SK-N-SH (cell line): ENCODE results near the gene NME9. TPM values are rescaled to one million over a fixed set of nuclear protein-coding genes. Genes with fewer than 3 reads are reported as not detected.

Experiments used
- CTCF ChIA-PET: fragments of 300-600, 350-600 bp; formaldehyde crosslinking; extraction: SDS; loops from one replicate; lab custom pipeline; 2021; lab: Yijun Ruan, JAX
- POLR2A ChIA-PET: fragments of 350-600 bp; sonication (Branson Sonifier 250); formaldehyde crosslinking; extraction: SDS; loops from one replicate; lab custom pipeline; 2020; ENCODE audit warnings: antibody characterized with exemption, inconsistent platforms; lab: Yijun Ruan, JAX
- DNase-seq: peaks from one replicate; pipeline ENCODE4 v3.0.0; 2012
- H2AFZ ChIP-seq: fragments of 200-600 bp; sonication (generic); 2 replicates; pipeline ENCODE4 v1.8.1; 2016; ENCODE audit warnings: antibody characterized with exemption, mild to moderate bottlenecking, low read depth
- H3F3A ChIP-seq: fragments of 200-600 bp; sonication (generic); replicated peaks from 2 replicates; pipeline ENCODE3; 2016; ENCODE audit warnings: antibody characterized with exemption, mild to moderate bottlenecking; ENCODE audit not compliant: insufficient read depth
- H3K27ac ChIP-seq, 2 experiments: fragments of 200-500 bp in 1 of 2; fragments of 200-600 bp in 1 of 2; sonication (Bioruptor generic) in 1 of 2; sonication (generic), shearing (Covaris generic) in 1 of 2; 2 replicates each; pipeline versions ENCODE4 v1.5.1 to v1.6.1; 2014 to 2016; ENCODE audit warnings: low read depth in 2 of 2, inconsistent platforms in 1 of 2, low read length in 1 of 2, mild to moderate bottlenecking in 1 of 2, mixed read lengths in 1 of 2
- H3K27me3 ChIP-seq: fragments of 200-600 bp; sonication (generic), shearing (Covaris generic); 2 replicates; pipeline ENCODE4 v1.6.1; 2016; ENCODE audit warnings: mixed run types; ENCODE audit not compliant: insufficient read depth
- H3K36me3 ChIP-seq, 2 experiments: fragments of 200-500 bp in 1 of 2; fragments of 200-600 bp in 1 of 2; sonication (Bioruptor generic) in 1 of 2; sonication (generic) in 1 of 2; replicated peaks in 1 of 2; 2 replicates each; pipeline versions ENCODE3 to v1.5.1; 2014 to 2016; ENCODE audit warnings: low read length in 1 of 2, mild to moderate bottlenecking in 1 of 2; ENCODE audit not compliant: insufficient read depth in 2 of 2, control insufficient read depth in 1 of 2
- H3K4me1 ChIP-seq, 2 experiments: fragments of 200-500 bp in 1 of 2; fragments of 200-600 bp in 1 of 2; sonication (Bioruptor generic) in 1 of 2; sonication (generic), shearing (Covaris generic) in 1 of 2; 2 replicates each; pipeline versions ENCODE4 v1.5.1 to v1.6.1; 2014 to 2016; ENCODE audit warnings: low read depth in 1 of 2, low read length in 1 of 2, mixed run types in 1 of 2; ENCODE audit not compliant: insufficient read depth in 2 of 2, control insufficient read depth in 1 of 2
- H3K4me2 ChIP-seq: fragments of 200-600 bp; sonication (generic), shearing (Covaris generic); 2 replicates; pipeline ENCODE4 v1.6.1; 2017; ENCODE audit warnings: mixed run types
- H3K4me3 ChIP-seq, 2 experiments: fragments of 200-500 bp in 1 of 2; fragments of 200-600 bp in 1 of 2; sonication (Bioruptor generic) in 1 of 2; sonication (generic), shearing (Covaris generic) in 1 of 2; 2 replicates each; pipeline versions ENCODE4 v1.5.1 to v1.8.1; 2014 to 2016; ENCODE audit warnings: low read depth in 2 of 2, inconsistent platforms in 1 of 2, low read length in 1 of 2, mild to moderate bottlenecking in 1 of 2, mixed read lengths in 1 of 2, moderate library complexity in 1 of 2
- H3K79me2 ChIP-seq: fragments of 200-600 bp; sonication (generic); 2 replicates; pipeline ENCODE4 v1.8.1; 2017; ENCODE audit warnings: mild to moderate bottlenecking; ENCODE audit not compliant: insufficient read depth
- H3K9ac ChIP-seq: fragments of 200-600 bp; sonication (generic); 2 replicates; pipeline ENCODE4 v1.6.1; 2017; ENCODE audit warnings: mixed run types
- H3K9me2 ChIP-seq: fragments of 200-600 bp; sonication (generic); 2 replicates; pipeline ENCODE4 v1.6.1; 2017; ENCODE audit warnings: mixed run types
- H3K9me3 ChIP-seq: fragments of 200-600 bp; sonication (generic); 2 replicates; pipeline ENCODE4 v1.6.1; 2017; ENCODE audit warnings: mixed run types, mild to moderate bottlenecking, moderate library complexity
- H4K20me1 ChIP-seq: fragments of 200-600 bp; sonication (generic); 2 replicates; pipeline ENCODE4 v1.6.1; 2017; ENCODE audit warnings: mild to moderate bottlenecking, mixed run types; ENCODE audit not compliant: insufficient read depth
- CHD2 ChIP-seq: fragments of 150-350 bp; IDR thresholded peaks from 2 replicates; pipeline ENCODE4 v1.6.1; 2018; ENCODE audit warnings: low read length; ENCODE audit not compliant: partially characterized antibody
- ELF1 ChIP-seq: IDR thresholded peaks from 2 replicates; pipeline ENCODE4 v1.4.0; 2012
- EZH2phosphoT487 ChIP-seq: fragments of 200-600 bp; sonication (generic); IDR thresholded peaks from 2 replicates; pipeline ENCODE4 v1.6.1; 2017; ENCODE audit warnings: low read depth, mixed run types, mild to moderate bottlenecking, antibody characterized with exemption, moderate library complexity, borderline replicate concordance
- FOSL2 ChIP-seq: IDR thresholded peaks from 2 replicates; pipeline ENCODE4 v1.4.0; 2012; ENCODE audit warnings: low read depth, mild to moderate bottlenecking, moderate library complexity, borderline replicate concordance
- FOXM1 ChIP-seq: IDR thresholded peaks from 2 replicates; pipeline ENCODE4 v1.4.0; 2012; ENCODE audit warnings: low read depth, mild to moderate bottlenecking
- GABPA ChIP-seq: IDR thresholded peaks from 2 replicates; pipeline ENCODE4 v1.4.0; 2012; ENCODE audit warnings: low read depth, mild to moderate bottlenecking
- GATA2 ChIP-seq: sonication (generic); formaldehyde crosslinking; IDR thresholded peaks from 2 replicates; pipeline ENCODE4 v1.5.0; 2020; ENCODE audit warnings: mild to moderate bottlenecking, missing genetic modification reagents
- JUND ChIP-seq: IDR thresholded peaks from 2 replicates; pipeline ENCODE4 v1.4.0; 2012
- MEF2A ChIP-seq: IDR thresholded peaks from 2 replicates; pipeline ENCODE4 v1.4.0; 2012; ENCODE audit warnings: low read depth, borderline replicate concordance
- MXI1 ChIP-seq: IDR thresholded peaks from 2 replicates; pipeline ENCODE4 v1.6.1; 2012; ENCODE audit warnings: mild to moderate bottlenecking, low read depth, low read length, improper control_type of control experiment
- NFIC ChIP-seq: IDR thresholded peaks from 2 replicates; pipeline ENCODE4 v1.4.0; 2012; ENCODE audit warnings: borderline replicate concordance
- NRF1 ChIP-seq: IDR thresholded peaks from 2 replicates; pipeline ENCODE4 v1.6.1; 2012; ENCODE audit warnings: low read depth, mild to moderate bottlenecking, low read length
- POLR2AphosphoS5 ChIP-seq: IDR thresholded peaks from 2 replicates; pipeline ENCODE4 v1.6.1; 2012; ENCODE audit warnings: low read depth, low read length
- RCOR1 ChIP-seq: fragments of 150-350 bp; IDR thresholded peaks from 2 replicates; pipeline ENCODE4 v1.6.1; 2017; ENCODE audit warnings: antibody characterized with exemption, low read length
- RXRA ChIP-seq: IDR thresholded peaks from 2 replicates; pipeline ENCODE4 v1.4.0; 2012; ENCODE audit warnings: low read depth, mild to moderate bottlenecking, borderline replicate concordance
- SIN3A ChIP-seq: IDR thresholded peaks from 2 replicates; pipeline ENCODE4 v1.6.1; 2012; ENCODE audit warnings: low read depth, mild to moderate bottlenecking, low read length, moderate library complexity, borderline replicate concordance
- SMC3 ChIP-seq: IDR thresholded peaks from 2 replicates; pipeline ENCODE4 v1.6.1; 2012; ENCODE audit warnings: low read depth, low read length, improper control_type of control experiment
- TAF1 ChIP-seq: IDR thresholded peaks from 2 replicates; pipeline ENCODE4 v1.6.1; 2012; ENCODE audit warnings: low read depth, mild to moderate bottlenecking, low read length, moderate library complexity, borderline replicate concordance
- TCF12 ChIP-seq: IDR thresholded peaks from 2 replicates; pipeline ENCODE4 v1.4.0; 2012
- YY1 ChIP-seq: IDR thresholded peaks from 2 replicates; pipeline ENCODE4 v1.4.0; 2012; ENCODE audit warnings: low read depth, mild to moderate bottlenecking
- WGBS: methylation state at CpG from one replicate; pipeline ENCODE4 v1.1.6; 2017; ENCODE audit warnings: low lambda C conversion rate; 5-methylcytosine and 5-hydroxymethylcytosine counted together
- polyA plus RNA-seq, 3 experiments: library from polyadenylated mRNA; depleted of rRNA; stranded (reverse); fragments of >200 nt; gene quantifications; 2 replicates each; pipeline ENCODE4 v1.2.3, GENCODE V29; 2012
- TF ChIP-seq, protein P1 (sequence below): fragments of 150-350 bp; IDR thresholded peaks from 2 replicates; pipeline ENCODE4 v1.6.1; 2017; ENCODE audit warnings: antibody characterized with exemption, low read length, low read depth, borderline replicate concordance
- TF ChIP-seq, protein P2 (sequence below): IDR thresholded peaks from 2 replicates; pipeline ENCODE4 v1.6.1; 2012; ENCODE audit warnings: mild to moderate bottlenecking, low read depth, low read length, moderate library complexity
- TF ChIP-seq, protein P3 (sequence below): fragments of 200-600 bp; sonication (generic); IDR thresholded peaks from 2 replicates; pipeline ENCODE4 v1.6.1; 2017; ENCODE audit warnings: antibody characterized with exemption, mild to moderate bottlenecking, moderate library complexity
- TF ChIP-seq, protein P4 (sequence below): IDR thresholded peaks from 2 replicates; pipeline ENCODE4 v1.4.0; 2012; ENCODE audit warnings: low read depth
- TF ChIP-seq, protein P5 (sequence below): IDR thresholded peaks from 2 replicates; pipeline ENCODE4; 2012
- TF ChIP-seq, protein P6 (sequence below): fragments of 150-350 bp; IDR thresholded peaks from 2 replicates; pipeline ENCODE4 v1.6.1; 2016; ENCODE audit warnings: mild to moderate bottlenecking, low read depth, low read length

NME9 gene
- polyA plus RNA-seq, 1 of the 3 experiments (the other 2 are of a cell fraction), result 0.43 TPM

DNA sequence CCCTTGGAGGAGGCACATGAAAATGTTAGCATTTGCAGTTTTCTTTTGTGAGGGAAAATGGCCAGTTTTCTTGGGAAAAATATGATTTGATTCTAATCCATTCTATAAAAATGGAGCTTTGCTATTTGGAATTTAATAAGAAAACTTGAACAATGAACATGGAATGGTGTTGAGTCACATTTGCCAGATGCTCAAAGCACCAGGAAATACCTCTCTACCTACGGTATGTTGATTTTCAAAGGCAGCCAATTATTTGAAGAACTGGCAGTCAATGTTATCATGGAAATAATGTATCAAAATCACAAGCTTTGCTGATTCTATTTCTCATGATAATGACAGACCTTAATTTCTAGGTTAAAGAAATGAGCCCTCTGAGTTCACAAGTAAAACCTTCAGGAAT lies 14.9 kb downstream of the NME9 start:
- Histone ChIP-seq H3K4me2 (peak overlapping the region; percentile 18; the same call in 1 of the 2 replicates), H3K4me1 (peaks cover 0 to 10% of the 10 kb centered on the region in 2 experiments; a peak in 1 of 4 replicates), H3K4me3 (no peak overlapping the region), H3K9ac (no peak overlapping the region), H3K79me2 (no peaks in the 10 kb centered on the region), H3K36me3 (no peaks in the 10 kb centered on the region), H2AFZ (peak overlapping the region; percentile 57), H4K20me1 (no peaks in the 10 kb centered on the region), H3K9me2 (no peaks in the 10 kb centered on the region), H3K27me3 (no peaks in the 10 kb centered on the region), H3F3A (peaks cover 7% of the 10 kb centered on the region), H3K9me3 (0 out of 2 replicates have a peak, but pooled peaks cover 3% of the 10 kb centered on the region), H3K27ac (peak overlapping the region in 1 of 2 experiments; percentile 51; a peak in 2 of 4 replicates)
- 20% methylated on average over 1 of the region's 1 CpG for WGBS
- no peak for DNase-seq
- POLR2A ChIA-PET, result interaction anchor here (0.6 kb wide), 1 partner anchor 168 kb away, joined by 4 read pairs; no protein-coding TSS in a partner anchor
- CTCF ChIA-PET, result interaction anchor here (0.6 to 3.1 kb wide), 2 partner anchors 15 to 34 kb away, joined by 3 to 11 read pairs; partner anchors contain the start of gene NME9
- TF ChIP-seq, protein P1, sequence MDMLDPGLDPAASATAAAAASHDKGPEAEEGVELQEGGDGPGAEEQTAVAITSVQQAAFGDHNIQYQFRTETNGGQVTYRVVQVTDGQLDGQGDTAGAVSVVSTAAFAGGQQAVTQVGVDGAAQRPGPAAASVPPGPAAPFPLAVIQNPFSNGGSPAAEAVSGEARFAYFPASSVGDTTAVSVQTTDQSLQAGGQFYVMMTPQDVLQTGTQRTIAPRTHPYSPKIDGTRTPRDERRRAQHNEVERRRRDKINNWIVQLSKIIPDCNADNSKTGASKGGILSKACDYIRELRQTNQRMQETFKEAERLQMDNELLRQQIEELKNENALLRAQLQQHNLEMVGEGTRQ, result no peak
- TF ChIP-seq MXI1, result no peak
- TF ChIP-seq, protein P2, sequence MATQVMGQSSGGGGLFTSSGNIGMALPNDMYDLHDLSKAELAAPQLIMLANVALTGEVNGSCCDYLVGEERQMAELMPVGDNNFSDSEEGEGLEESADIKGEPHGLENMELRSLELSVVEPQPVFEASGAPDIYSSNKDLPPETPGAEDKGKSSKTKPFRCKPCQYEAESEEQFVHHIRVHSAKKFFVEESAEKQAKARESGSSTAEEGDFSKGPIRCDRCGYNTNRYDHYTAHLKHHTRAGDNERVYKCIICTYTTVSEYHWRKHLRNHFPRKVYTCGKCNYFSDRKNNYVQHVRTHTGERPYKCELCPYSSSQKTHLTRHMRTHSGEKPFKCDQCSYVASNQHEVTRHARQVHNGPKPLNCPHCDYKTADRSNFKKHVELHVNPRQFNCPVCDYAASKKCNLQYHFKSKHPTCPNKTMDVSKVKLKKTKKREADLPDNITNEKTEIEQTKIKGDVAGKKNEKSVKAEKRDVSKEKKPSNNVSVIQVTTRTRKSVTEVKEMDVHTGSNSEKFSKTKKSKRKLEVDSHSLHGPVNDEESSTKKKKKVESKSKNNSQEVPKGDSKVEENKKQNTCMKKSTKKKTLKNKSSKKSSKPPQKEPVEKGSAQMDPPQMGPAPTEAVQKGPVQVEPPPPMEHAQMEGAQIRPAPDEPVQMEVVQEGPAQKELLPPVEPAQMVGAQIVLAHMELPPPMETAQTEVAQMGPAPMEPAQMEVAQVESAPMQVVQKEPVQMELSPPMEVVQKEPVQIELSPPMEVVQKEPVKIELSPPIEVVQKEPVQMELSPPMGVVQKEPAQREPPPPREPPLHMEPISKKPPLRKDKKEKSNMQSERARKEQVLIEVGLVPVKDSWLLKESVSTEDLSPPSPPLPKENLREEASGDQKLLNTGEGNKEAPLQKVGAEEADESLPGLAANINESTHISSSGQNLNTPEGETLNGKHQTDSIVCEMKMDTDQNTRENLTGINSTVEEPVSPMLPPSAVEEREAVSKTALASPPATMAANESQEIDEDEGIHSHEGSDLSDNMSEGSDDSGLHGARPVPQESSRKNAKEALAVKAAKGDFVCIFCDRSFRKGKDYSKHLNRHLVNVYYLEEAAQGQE, result no peak
- no peak for TF ChIP-seq EZH2phosphoT487
- TF ChIP-seq CHD2, result no peak
- TF ChIP-seq POLR2AphosphoS5, result no peak
- TF ChIP-seq YY1, result no peak
- no peak for TF ChIP-seq ELF1
- TF ChIP-seq RXRA, result no peak
- TF ChIP-seq, protein P3, sequence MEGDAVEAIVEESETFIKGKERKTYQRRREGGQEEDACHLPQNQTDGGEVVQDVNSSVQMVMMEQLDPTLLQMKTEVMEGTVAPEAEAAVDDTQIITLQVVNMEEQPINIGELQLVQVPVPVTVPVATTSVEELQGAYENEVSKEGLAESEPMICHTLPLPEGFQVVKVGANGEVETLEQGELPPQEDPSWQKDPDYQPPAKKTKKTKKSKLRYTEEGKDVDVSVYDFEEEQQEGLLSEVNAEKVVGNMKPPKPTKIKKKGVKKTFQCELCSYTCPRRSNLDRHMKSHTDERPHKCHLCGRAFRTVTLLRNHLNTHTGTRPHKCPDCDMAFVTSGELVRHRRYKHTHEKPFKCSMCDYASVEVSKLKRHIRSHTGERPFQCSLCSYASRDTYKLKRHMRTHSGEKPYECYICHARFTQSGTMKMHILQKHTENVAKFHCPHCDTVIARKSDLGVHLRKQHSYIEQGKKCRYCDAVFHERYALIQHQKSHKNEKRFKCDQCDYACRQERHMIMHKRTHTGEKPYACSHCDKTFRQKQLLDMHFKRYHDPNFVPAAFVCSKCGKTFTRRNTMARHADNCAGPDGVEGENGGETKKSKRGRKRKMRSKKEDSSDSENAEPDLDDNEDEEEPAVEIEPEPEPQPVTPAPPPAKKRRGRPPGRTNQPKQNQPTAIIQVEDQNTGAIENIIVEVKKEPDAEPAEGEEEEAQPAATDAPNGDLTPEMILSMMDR, result no peak
- TF ChIP-seq GATA2 (CRISPR knock-in tag), result no peak
- TF ChIP-seq TAF1, result no peak
- TF ChIP-seq FOSL2, result peak; percentile 49; the same call in 1 of the 2 replicates
- no peak for TF ChIP-seq NRF1
- TF ChIP-seq MEF2A, result no peak
- TF ChIP-seq FOXM1, result 0 out of 2 replicates have a peak, but pooled peaks have one; percentile 31
- TF ChIP-seq, protein P4, sequence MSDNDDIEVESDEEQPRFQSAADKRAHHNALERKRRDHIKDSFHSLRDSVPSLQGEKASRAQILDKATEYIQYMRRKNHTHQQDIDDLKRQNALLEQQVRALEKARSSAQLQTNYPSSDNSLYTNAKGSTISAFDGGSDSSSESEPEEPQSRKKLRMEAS, result no peak
- no peak for TF ChIP-seq RCOR1
- TF ChIP-seq, protein P5, sequence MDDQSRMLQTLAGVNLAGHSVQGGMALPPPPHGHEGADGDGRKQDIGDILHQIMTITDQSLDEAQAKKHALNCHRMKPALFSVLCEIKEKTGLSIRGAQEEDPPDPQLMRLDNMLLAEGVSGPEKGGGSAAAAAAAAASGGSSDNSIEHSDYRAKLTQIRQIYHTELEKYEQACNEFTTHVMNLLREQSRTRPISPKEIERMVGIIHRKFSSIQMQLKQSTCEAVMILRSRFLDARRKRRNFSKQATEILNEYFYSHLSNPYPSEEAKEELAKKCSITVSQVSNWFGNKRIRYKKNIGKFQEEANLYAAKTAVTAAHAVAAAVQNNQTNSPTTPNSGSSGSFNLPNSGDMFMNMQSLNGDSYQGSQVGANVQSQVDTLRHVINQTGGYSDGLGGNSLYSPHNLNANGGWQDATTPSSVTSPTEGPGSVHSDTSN, result no peak; the same call in 1 of the 2 replicates
- TF ChIP-seq SMC3, result no peak
- TF ChIP-seq JUND, result 0 out of 2 replicates have a peak, but pooled peaks have one; percentile 15
- TF ChIP-seq GABPA, result no peak
- TF ChIP-seq SIN3A, result no peak
- TF ChIP-seq TCF12, result peak; percentile 62; the same call in 1 of the 2 replicates
- TF ChIP-seq NFIC, result no peak
- TF ChIP-seq, protein P6, sequence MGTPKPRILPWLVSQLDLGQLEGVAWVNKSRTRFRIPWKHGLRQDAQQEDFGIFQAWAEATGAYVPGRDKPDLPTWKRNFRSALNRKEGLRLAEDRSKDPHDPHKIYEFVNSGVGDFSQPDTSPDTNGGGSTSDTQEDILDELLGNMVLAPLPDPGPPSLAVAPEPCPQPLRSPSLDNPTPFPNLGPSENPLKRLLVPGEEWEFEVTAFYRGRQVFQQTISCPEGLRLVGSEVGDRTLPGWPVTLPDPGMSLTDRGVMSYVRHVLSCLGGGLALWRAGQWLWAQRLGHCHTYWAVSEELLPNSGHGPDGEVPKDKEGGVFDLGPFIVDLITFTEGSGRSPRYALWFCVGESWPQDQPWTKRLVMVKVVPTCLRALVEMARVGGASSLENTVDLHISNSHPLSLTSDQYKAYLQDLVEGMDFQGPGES, result no peak
